RWPE1 (cell line): ENCODE data around the gene HTR1D.

Experiments
- CTCF ChIA-PET: fragments of 350-600 bp; sonication (Branson Sonifier 250); formaldehyde crosslinking; extraction: SDS; loops from one replicate; lab custom pipeline; 2021; lab: Yijun Ruan, JAX
- POLR2A ChIA-PET: fragments of 400-600 bp; formaldehyde crosslinking; extraction: SDS; loops from one replicate; lab custom pipeline; 2020; ENCODE audit warnings: antibody characterized with exemption; ENCODE audit not compliant: low non-redundant PET; lab: Yijun Ruan, JAX
- DNase-seq: peaks from one replicate; pipeline ENCODE4 v3.0.0; 2012; ENCODE audit warnings: low spot score
- H3K27ac ChIP-seq: fragments of 450-650 bp; 2 replicates; pipeline ENCODE4 v1.5.1; 2017
- TF ChIP-seq, protein P1 (sequence below): fragments of 450-650 bp; conservative IDR thresholded peaks from 2 replicates; pipeline ENCODE4 v1.5.1; 2017; ENCODE audit warnings: low read depth, mild to moderate bottlenecking

Gene HTR1D

DNA sequence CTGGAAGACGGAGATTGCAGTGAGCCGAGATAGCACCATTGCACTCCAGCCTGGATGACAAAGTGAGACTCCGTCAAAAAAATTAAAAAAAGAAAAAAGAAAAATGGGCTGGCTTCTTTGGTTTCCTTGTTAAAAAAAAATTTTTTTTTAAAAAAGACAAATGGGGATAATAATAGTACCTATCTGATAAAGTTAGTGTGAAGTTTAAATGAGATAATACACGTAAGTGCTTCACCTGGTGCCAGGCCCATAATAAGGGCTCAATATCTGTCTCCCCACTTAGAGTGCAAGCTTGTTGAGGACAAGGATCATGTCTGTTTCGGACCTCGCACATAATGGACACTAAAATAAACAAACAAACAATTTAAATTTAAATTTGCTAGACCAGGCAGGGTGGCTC is 30.0 kb upstream of the HTR1D start:
- TF ChIP-seq, protein P1, sequence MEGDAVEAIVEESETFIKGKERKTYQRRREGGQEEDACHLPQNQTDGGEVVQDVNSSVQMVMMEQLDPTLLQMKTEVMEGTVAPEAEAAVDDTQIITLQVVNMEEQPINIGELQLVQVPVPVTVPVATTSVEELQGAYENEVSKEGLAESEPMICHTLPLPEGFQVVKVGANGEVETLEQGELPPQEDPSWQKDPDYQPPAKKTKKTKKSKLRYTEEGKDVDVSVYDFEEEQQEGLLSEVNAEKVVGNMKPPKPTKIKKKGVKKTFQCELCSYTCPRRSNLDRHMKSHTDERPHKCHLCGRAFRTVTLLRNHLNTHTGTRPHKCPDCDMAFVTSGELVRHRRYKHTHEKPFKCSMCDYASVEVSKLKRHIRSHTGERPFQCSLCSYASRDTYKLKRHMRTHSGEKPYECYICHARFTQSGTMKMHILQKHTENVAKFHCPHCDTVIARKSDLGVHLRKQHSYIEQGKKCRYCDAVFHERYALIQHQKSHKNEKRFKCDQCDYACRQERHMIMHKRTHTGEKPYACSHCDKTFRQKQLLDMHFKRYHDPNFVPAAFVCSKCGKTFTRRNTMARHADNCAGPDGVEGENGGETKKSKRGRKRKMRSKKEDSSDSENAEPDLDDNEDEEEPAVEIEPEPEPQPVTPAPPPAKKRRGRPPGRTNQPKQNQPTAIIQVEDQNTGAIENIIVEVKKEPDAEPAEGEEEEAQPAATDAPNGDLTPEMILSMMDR, result no peak
- no peak for DNase-seq
- ChIA-PET POLR2A (no interaction called here), CTCF (no interaction called here)
- no peak overlapping the region for H3K27ac ChIP-seq

DNA sequence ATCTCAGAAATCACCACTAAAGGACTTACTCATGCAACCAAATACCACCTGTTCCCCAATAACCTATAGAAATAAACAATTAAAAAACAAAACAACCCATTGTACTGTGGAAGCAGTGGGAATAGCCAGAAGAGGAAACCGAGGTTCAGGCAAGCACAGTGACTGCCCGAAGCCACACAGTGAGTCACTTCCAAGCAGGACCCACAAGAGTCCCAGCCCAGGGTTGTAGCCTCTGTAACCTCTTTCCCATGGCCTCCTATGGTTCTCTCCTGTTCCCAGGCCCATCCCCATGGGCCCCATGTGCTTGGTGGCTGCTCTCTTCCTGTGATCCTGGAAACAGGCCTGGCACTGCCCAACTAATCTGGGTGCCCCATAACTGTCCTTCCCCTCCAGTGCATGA is 29.0 kb upstream of the HTR1D start:
- no peak for DNase-seq
- TF ChIP-seq, protein P1, result no peak
- ChIA-PET POLR2A (no interaction called here), CTCF (no interaction called here)
- no peak overlapping the region for H3K27ac ChIP-seq

DNA sequence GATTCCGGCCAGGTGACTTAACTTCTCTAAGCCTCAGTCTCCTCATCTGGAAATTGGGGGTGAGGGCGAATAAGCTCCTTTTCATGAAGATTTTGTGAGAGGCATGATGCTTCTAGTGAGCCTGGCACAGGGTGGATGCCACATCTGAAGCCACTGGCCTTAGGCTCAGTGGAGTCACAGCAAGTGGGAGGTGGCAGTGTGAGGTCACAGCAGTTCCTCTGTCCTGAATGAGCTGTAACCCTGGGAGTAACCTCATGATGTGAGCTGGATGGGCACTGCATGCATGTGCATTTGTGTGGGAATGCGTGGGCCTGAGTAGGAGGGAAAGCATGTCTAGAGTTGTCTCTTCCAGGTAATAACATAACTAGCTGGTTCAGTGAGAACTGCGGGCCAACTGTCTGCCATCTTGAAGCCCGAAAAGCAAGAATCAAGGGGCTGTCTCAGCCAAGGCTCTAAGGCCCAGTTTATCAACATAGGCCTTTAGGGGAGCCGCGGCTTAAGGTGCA is 27.0 kb upstream of the HTR1D start:
- ChIA-PET CTCF (no interaction called here), POLR2A (no interaction called here)
- DNase-seq, result no peak
- no peak overlapping the region for H3K27ac ChIP-seq
- TF ChIP-seq, protein P1, result no peak

DNA sequence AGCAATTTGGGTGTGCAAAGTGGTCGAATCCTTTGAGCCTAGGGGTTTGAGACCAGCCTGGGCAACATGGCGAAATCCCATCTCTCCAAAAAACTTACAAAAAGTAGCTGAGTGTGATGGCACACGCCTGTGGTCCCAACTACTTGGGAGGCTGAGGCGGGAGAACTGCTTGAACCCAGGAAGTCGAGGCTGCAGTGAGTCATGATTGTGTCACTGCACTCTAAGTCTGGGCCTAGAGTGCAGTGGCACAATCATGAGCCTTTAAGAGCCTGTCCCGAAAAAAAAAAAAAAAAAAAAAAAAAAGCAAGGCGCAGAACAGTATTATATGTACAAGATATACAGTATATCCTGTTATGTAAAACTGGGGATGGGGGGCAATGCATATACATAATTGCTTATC is 25.1 kb upstream of the HTR1D start:
- DNase-seq, result no peak
- POLR2A ChIA-PET, result no interaction called here
- CTCF ChIA-PET, result no interaction called here
- H3K27ac ChIP-seq, result no peak overlapping the region
- TF ChIP-seq, protein P1, result no peak

DNA sequence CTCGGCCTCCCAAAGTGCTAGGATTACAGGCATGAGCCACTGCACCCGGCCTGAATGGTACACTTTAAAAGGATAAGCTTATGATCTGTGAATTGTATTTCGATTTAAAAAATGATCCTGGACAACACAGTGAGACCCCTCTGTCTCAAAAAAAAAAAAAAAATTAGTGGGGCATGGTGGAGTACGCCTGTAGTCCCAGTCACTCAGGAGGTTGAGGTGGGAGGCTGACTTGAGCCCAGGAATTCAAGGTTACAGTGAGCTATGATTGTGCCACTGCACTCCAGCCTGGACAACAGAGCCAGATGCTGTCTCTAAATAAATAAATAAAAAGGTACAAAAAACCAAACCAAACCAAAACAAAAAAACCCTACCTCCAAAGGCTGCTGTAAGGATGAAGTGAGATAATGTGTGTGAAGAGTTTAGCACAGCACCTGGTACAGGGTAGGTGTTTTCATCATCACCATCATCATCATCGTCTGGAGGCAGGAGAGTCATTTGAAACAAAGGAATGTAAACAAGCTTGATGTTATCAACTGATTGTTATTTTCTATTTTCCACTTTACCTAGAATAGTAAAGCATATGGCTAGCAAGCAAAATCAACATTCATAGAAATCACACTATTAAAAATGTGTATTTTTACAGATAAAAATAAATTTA is 22.5 kb upstream of the HTR1D start:
- no peak for DNase-seq
- CTCF ChIA-PET, result no interaction called here
- POLR2A ChIA-PET, result no interaction called here
- TF ChIP-seq, protein P1, result no peak
- H3K27ac ChIP-seq, result no peak overlapping the region

DNA sequence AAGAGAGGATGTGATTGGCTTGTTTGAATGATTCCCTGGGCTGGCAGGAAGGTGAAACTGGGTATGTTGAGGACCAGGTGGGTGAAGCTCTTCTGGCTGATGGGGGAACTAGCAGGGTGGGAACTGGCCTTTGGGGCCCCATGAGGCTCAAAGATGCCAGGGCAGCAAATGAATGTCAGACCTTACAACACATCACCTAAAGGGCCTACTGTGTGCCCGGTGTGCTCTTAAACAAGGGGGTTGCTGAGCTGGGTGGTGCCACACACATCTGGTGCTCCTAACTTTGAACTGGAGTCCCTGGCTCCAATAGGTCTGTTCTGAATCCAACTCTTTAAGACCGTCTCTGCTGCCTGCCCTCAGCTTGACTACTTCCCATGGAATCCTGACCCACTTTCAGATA is 21.3 kb upstream of the HTR1D start:
- ChIA-PET POLR2A (no interaction called here), CTCF (no interaction called here)

More for the DNA sequence above, 21.3 kb upstream of the HTR1D start:
- H3K27ac ChIP-seq, result no peak overlapping the region
- TF ChIP-seq, protein P1, result no peak
- no peak for DNase-seq
